DND-41 (cell line): ENCODE data around the gene ALDH3B1.

Source experiments
- EZH2 ChIP-seq: IDR thresholded peaks from 3 replicates; pipeline ENCODE4 v1.6.1; 2012; ENCODE audit warnings: borderline replicate concordance, low read depth, mild to moderate bottlenecking, moderate library complexity, low read length, inconsistent platforms; ENCODE audit not compliant: severe bottlenecking
- TF ChIP-seq, protein P1 (sequence below): IDR thresholded peaks from 2 replicates; pipeline ENCODE4 v1.5.1; 2012; ENCODE audit warnings: borderline replicate concordance, low read length, moderate library complexity, mild to moderate bottlenecking; ENCODE audit not compliant: poor library complexity, severe bottlenecking; ENCODE audit errors: extremely low read depth

DNA sequence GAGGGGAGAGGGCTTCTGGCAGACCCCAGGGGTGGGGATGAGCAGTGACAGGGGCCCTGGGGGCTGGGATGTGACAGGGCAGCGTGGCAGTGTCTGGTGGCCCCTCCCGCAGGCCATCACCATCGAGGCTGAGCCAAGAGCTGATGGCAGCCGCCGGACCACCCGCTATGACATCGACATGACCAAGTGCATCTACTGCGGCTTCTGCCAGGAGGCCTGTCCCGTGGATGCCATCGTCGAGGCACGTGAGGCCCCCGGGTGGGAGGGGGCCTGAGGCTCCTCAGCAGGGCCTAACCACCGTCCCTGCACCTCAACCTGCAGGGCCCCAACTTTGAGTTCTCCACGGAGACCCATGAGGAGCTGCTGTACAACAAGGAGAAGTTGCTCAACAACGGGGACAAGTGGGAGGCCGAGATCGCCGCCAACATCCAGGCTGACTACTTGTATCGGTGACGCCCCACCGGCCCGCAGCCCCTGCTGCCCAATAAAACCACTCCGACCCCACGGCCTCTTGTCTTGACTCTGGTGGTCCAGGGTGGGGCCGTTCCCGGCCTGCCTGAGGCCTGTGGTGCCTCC lies 26.1 kb downstream of the ALDH3B1 start:
- TF ChIP-seq, protein P1, sequence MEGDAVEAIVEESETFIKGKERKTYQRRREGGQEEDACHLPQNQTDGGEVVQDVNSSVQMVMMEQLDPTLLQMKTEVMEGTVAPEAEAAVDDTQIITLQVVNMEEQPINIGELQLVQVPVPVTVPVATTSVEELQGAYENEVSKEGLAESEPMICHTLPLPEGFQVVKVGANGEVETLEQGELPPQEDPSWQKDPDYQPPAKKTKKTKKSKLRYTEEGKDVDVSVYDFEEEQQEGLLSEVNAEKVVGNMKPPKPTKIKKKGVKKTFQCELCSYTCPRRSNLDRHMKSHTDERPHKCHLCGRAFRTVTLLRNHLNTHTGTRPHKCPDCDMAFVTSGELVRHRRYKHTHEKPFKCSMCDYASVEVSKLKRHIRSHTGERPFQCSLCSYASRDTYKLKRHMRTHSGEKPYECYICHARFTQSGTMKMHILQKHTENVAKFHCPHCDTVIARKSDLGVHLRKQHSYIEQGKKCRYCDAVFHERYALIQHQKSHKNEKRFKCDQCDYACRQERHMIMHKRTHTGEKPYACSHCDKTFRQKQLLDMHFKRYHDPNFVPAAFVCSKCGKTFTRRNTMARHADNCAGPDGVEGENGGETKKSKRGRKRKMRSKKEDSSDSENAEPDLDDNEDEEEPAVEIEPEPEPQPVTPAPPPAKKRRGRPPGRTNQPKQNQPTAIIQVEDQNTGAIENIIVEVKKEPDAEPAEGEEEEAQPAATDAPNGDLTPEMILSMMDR = no peak
- TF ChIP-seq EZH2 = no peak
